ENCODE data around the gene YDJC.
"Not testable (repeated sequence)": the region's sequence is repeated elsewhere in the genome, so short reads cannot be mapped to it uniquely, and the experiment has no call there.

YDJC gene

GRCh38 chr22:21631025-21631424 is 1.2 kb upstream of the YDJC start:
- DNase-seq (ENCODE audit: low spot score) = no peak

GRCh38 chr22:21628386-21629254 is 1.2 kb downstream of the YDJC start:
- no peak for DNase-seq (ENCODE audit: low spot score)

GRCh38 chr22:21626735-21627469 is 2.9 kb downstream of the YDJC start:
- DNase-seq (ENCODE audit: low spot score) = peak; percentile 89

GRCh38 chr22:21626073-21626734 is 3.6 kb downstream of the YDJC start:
- no peak for DNase-seq (ENCODE audit: low spot score)

- DNase-seq (ENCODE audit: low spot score) = no peak
Observed at GRCh38 chr22:21624880-21625791, 4.7 kb downstream of the YDJC start.

GRCh38 chr22:21624120-21624879 is 5.5 kb downstream of the YDJC start:
- peak; percentile 65 for DNase-seq (ENCODE audit: low spot score)

- DNase-seq (ENCODE audit: low spot score) = peak; percentile 60
Observed at GRCh38 chr22:21623648-21623970, 6.2 kb downstream of the YDJC start.

- peak; percentile 73 for DNase-seq (ENCODE audit: low spot score)
Observed at GRCh38 chr22:21622919-21623647, 6.7 kb downstream of the YDJC start.

GRCh38 chr22:21622011-21622918 is 7.6 kb downstream of the YDJC start:
- peak; percentile 50 for DNase-seq (ENCODE audit: low spot score)

- no peak for DNase-seq (ENCODE audit: low spot score)
Observed at GRCh38 chr22:21621025-21621424, 8.8 kb downstream of the YDJC start.

- DNase-seq (ENCODE audit: low spot score) = not testable (repeated sequence)
Observed at GRCh38 chr22:21617337-21617736, 12.5 kb downstream of the YDJC start.

- DNase-seq (ENCODE audit: low spot score) = no peak
Observed at GRCh38 chr22:21615731-21616130, 14.1 kb downstream of the YDJC start.

- DNase-seq (ENCODE audit: low spot score) = no peak
Observed at GRCh38 chr22:21613553-21614233, 16.1 kb downstream of the YDJC start.

- no peak for DNase-seq (ENCODE audit: low spot score)
Observed at GRCh38 chr22:21612858-21613257, 17.0 kb downstream of the YDJC start.

GRCh38 chr22:21611210-21611977 is 18.4 kb downstream of the YDJC start:
- no peak for DNase-seq (ENCODE audit: low spot score)

GRCh38 chr22:21609556-21610157 is 20.2 kb downstream of the YDJC start:
- not testable (repeated sequence) for DNase-seq (ENCODE audit: low spot score)

GRCh38 chr22:21606775-21607174 is 23.0 kb downstream of the YDJC start:
- DNase-seq (ENCODE audit: low spot score) = no peak

Data from cerebellar cortex (tissue), 1 donor.